ENCODE measurements around the gene UBE2K.
"Not testable (repeated sequence)": the region's sequence is repeated elsewhere in the genome, so short reads cannot be mapped to it uniquely, and the experiment has no call there.

Gene UBE2K

GRCh38 chr4:39697740-39698423 lies at the start of gene UBE2K:
UBE2K (plus strand) TSS chr4:39698136; CDS start chr4:39698328, 192 bp downstream.
- no peak for TF ChIP-seq CTCF (IDR thresholded peaks at IDR 0.05; ENCODE audit: extremely low read depth, missing control alignments)
- DNase-seq (ENCODE audit: low spot score), result peak; percentile 95

- no peak for TF ChIP-seq CTCF (IDR thresholded peaks at IDR 0.05; ENCODE audit: extremely low read depth, missing control alignments)
- no peak for DNase-seq (ENCODE audit: low spot score)
These were observed 49.7 kb upstream of the UBE2K start for GRCh38 chr4:39648213-39648612.

GRCh38 chr4:39648827-39649558 lies 48.9 kb upstream of the UBE2K start:
- no peak for TF ChIP-seq CTCF (IDR thresholded peaks at IDR 0.05; ENCODE audit: extremely low read depth, missing control alignments)
- DNase-seq (ENCODE audit: low spot score), result no peak

- DNase-seq (ENCODE audit: low spot score), result no peak
- TF ChIP-seq CTCF (IDR thresholded peaks at IDR 0.05; ENCODE audit: extremely low read depth, missing control alignments), result no peak
These were observed 48.2 kb upstream of the UBE2K start for GRCh38 chr4:39649639-39650265.

GRCh38 chr4:39651586-39651985 lies 46.4 kb upstream of the UBE2K start:
- not testable (repeated sequence) for DNase-seq (ENCODE audit: low spot score)

- no peak for TF ChIP-seq CTCF (IDR thresholded peaks at IDR 0.05; ENCODE audit: extremely low read depth, missing control alignments)
- DNase-seq (ENCODE audit: low spot score), result no peak
These were observed 42.7 kb upstream of the UBE2K start for GRCh38 chr4:39655211-39655610.

- no peak for TF ChIP-seq CTCF (IDR thresholded peaks at IDR 0.05; ENCODE audit: extremely low read depth, missing control alignments)
- DNase-seq (ENCODE audit: low spot score), result no peak
These were observed 42.1 kb upstream of the UBE2K start for GRCh38 chr4:39655876-39656275.

- DNase-seq (ENCODE audit: low spot score), result not testable (repeated sequence)
These were observed 41.3 kb upstream of the UBE2K start for GRCh38 chr4:39656638-39657037.
